ENCODE measurements around the gene BCAM.

DNA sequence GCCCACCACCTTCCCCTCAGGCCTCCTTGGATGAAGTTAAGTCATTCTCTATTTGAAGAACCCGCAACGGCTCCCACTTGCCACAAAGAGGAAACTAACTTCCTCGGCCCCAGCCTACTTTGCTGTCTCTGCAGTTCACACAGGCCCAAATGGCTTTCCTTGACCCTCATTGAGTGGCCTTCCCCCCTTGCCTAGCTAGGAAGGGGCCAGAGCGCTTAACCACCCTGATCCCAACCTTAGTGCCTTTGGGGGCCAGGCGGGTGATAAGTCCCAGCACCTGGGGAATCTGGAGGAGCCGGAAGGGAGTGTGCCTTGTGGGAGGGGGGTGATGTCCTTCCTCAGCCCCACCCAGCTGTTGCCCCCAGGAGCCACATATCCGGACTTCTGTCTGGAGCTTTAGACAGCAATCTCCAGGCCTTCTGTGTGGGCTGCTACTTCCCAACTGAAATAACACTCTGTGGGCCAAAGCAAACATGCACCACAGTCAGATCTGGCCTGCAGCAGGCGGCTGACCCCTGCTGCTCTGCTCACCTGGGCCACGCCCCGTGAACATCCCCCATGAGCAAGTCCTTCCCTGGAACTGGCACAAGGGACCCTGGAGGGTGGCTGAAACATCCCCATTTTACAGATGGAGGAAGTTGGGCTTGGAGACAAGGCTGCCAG, 47.6 kb downstream of the BCAM start:
- TF ChIP-seq HDAC2 (IDR thresholded peaks at IDR 0.05) (no peak), MAZ (IDR thresholded peaks at IDR 0.05; ENCODE audit: borderline replicate concordance, low read depth, low read length) (no peak)
